Left colon (tissue), 2 donors: ENCODE results near the gene USH2A. TPM values are rescaled to one million over a fixed set of nuclear protein-coding genes. Genes with fewer than 3 reads are reported as not detected.

Experiments
- ATAC-seq: fragments of 200-7000 bp; cut with Tn5 transposase; one replicate; pipeline ENCODE4 v1.9.1; 2020; ENCODE audit warnings: mild to moderate bottlenecking, moderate library complexity
- DNase-seq, 2 donors: peaks; one replicate each; pipeline ENCODE4 v3.0.0-alpha.2; 2020
- intact Hi-C, 2 donors: fragments of 100-400 bp; cut with DNase I in 1 of 2; cut with micrococcal nuclease in 1 of 2; formaldehyde crosslinking; loops; one replicate each; pipeline versions ENCODE4 v1.11.2 to v1.14.0; 2022; cut with DNase I, micrococcal nuclease
- total RNA-seq, 2 donors: library from RNA; stranded (reverse); fragmentation: NEBNext Ultra II Directional; extraction: Animal tissue kit (Norgen Biotek cat#: 25700); gene quantifications; one replicate each; pipeline ENCODE4 v1.2.1, GENCODE V29; 2021
- donor health status: DM: no; HTN: no; CAD: no.
- donor health status: DM: yes; HTN: yes; CAD: no.

Gene USH2A
- total RNA-seq, 2 donors from 2014 or later = under 0.01 to 0.03 TPM

- intact Hi-C loops = no loop called here
- no peak for DNase-seq
- ATAC-seq = no peak
Measured at GRCh38 chr1:215868500-215868899, 554.7 kb downstream of the USH2A start.

DNA sequence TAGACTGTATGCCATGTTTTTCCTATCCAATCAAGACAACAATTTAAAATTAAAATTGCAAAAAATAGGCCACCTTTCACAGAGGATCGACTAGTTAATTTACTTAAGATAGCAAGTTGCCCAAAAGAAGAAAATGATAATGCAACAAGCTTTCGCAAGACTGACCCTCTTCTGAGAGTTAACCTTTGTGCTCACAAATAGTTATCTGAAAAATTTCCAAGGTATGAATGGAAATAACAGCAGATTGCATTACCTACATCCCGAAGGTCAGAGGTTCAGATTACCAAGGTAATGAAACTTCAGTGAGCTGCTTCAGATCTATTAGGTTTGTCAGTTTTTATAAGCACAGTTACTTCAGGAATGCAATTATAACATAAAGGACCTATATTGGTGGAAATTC is 558.2 kb downstream of the USH2A start:
- no peak for ATAC-seq
- DNase-seq = no peak
- intact Hi-C loops = no loop called here

GRCh38 chr1:215863796-215864195 is 559.5 kb downstream of the USH2A start:
- ATAC-seq (no peak), DNase-seq (no peak)
- intact Hi-C loops = no loop called here

DNA sequence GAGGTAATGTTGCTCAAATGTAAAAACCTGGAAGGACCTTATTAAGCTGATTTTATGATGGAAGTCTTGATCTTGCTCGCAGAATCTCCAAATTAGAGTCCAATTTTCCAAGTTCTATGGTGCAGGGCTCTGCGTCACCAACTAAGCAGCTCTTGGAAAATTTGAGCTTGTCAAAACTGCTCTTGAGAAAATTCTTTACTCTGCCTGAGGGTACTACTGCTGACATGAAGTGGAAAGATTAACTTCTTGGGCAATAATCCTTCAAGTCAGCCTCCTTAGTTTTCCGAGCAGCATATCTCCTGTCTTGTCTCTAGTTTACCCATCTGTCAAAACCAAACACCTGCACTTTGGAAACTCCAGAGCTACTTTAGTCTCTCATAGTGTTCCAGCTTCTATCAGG is 562.4 kb downstream of the USH2A start:
- no peak for ATAC-seq
- no peak for DNase-seq
- intact Hi-C loops = no loop called here

GRCh38 chr1:215857317-215857716 is 565.9 kb downstream of the USH2A start:
- intact Hi-C loops = no loop called here

GRCh38 chr1:215845234-215845891 is 577.9 kb downstream of the USH2A start:
- DNase-seq (no peak), ATAC-seq (no peak)
- intact Hi-C loops = no loop called here

More at GRCh38 chr1:215857317-215857716, 565.9 kb downstream of the USH2A start:
- ATAC-seq (no peak), DNase-seq (no peak)

DNA sequence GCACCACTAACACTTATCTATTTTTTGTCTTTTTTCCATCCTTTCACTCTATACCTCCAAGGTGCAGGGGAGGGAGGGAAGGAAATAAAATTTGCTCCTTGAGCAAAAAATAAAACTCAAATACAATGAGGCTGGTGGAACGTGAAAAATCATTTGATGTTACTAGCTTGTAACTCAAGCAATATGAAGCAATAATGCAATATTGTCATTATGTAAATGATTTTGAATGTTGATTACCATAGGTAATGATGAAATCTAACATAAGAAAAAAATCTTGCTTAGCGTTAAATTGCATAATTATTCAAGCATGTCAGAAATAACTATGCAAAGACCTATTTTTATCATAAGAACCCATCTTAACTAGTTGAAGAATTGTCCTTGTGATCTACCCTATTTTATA is 578.5 kb downstream of the USH2A start:
- DNase-seq = no peak
- intact Hi-C loops = no loop called here
- no peak for ATAC-seq

DNA sequence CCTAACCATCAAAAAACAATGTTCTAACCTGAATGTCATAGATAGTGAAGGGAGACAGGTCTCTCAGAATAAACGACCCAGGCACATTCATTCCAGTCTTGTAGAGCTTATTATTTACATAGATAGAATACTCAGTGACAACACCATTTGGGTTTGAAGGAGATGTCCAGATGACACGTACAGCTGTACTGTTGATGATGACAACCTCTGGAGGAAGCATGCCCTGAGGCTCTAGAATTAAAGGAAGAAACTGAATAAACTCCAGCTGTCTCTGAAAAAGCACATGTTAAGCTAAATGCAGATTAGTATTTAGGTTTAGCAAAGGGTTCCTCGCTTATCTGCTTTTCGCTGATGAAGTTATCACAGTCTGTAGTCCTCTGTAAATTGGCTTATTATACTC is 579.0 kb downstream of the USH2A start:
- ATAC-seq (no peak), DNase-seq (no peak)
- intact Hi-C loops = no loop called here

DNA sequence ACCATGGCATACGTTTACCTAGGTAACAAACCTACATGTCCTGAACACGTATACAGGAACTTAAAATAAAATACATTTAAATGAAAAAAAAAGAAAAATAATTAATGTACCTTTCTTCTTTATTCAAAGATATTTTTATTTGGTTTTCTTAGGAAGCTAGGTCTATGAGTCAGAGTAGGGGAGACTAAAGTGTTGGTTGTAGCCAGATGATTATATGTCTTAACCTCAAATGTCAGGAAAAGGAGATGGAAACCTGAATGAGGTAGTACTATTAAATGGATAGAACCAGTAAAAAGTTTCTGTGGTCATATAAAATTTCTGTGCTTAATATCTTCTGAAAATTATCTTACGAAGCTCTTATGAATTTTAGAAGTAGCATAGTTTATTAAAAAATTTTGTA is 580.3 kb downstream of the USH2A start:
- intact Hi-C loops = no loop called here
- DNase-seq = no peak
- ATAC-seq = no peak

DNA sequence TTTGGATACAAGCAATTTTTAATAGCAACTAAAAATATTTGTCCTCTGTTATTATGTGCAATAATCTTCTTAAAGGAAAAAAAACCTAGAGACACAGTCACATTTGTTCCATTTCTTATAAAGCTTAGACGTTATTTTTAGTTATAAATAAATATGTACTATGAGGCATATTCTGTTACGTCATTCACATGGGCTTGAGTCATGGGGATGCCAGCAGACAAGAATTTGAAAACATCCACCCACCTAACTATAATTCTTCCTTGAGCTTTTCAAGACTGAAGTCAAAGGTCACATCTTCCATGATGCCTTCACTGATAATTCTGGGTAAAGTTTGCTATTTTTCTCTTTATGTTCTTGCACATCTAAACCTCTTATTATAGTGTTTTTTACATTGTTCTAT is 587.3 kb downstream of the USH2A start:
- intact Hi-C loops = no loop called here
- ATAC-seq (no peak), DNase-seq (no peak)

- DNase-seq (no peak), ATAC-seq (no peak)
- intact Hi-C loops = no loop called here
Measured at GRCh38 chr1:215833941-215834729, 589.1 kb downstream of the USH2A start.

GRCh38 chr1:215830226-215830810 is 592.9 kb downstream of the USH2A start:
- intact Hi-C loops = no loop called here
- ATAC-seq = no peak
- DNase-seq = no peak

- ATAC-seq = no peak
- intact Hi-C loops = no loop called here
Measured at GRCh38 chr1:215825056-215825455, 598.2 kb downstream of the USH2A start.

GRCh38 chr1:215824245-215824644 is 599.0 kb downstream of the USH2A start:
- no peak for ATAC-seq
- intact Hi-C loops = no loop called here
- no peak for DNase-seq

More at GRCh38 chr1:215825056-215825455, 598.2 kb downstream of the USH2A start:
- no peak for DNase-seq

DNA sequence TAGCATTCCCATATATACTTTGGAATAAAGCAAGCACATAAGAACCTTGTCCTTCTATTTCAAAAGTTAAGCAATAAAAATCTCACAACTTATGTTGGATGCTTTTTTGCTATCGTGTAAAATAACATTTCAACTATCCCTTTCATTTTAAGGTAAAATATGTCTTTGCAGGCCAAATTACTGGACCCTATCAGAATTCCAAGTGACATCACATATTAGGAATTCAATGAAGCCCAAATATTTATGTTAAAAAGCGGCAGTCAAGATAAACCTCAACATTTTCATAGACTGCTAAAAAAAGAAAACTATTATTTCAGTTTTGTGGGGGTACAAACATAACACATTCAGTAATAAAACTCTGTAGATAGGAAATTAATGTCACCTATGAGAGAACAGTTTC is 604.1 kb downstream of the USH2A start:
- intact Hi-C loops = no loop called here
- DNase-seq (no peak), ATAC-seq (no peak)

- DNase-seq (no peak), ATAC-seq (no peak)
- intact Hi-C loops = no loop called here
Measured at GRCh38 chr1:215807911-215808436, 615.3 kb downstream of the USH2A start.

DNA sequence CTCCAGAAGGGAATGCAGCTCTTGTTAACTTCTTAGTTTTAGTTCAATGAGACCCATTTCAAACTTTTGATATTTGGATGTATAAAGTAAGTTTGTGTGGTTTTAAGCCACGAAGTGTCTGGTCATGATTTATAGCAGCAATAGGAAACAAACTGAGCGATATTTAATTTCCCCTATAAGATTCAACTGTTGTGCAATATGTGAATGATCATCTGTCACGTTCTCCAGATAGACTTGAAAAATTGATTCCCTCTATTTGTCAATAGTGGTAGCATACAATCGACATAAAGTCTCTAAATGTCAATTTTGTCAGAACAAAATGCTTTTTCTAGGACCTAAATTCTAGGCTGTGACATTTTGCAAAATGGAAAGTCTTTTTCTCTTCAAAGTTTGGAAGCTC is 616.0 kb downstream of the USH2A start:
- no peak for DNase-seq
- no peak for ATAC-seq
- intact Hi-C loops = no loop called here

DNA sequence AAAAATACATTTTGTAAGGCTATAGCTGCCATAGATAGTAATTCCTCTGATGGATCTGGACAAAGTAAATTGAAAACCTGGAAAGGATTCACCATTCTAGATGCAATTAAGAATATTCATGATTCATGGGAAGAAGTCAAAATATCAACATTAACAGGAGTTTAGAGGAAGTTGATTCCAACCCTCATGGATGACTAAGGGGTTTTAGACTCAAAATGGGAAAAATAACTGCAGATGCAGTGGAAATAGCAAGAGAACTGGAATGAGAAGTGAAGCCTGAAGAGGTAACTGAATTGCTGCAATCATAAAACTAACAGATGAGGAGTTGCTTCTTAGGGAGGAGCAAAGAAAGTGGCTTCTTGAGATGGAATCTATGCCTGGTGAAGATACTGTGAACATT is 625.4 kb downstream of the USH2A start:
- DNase-seq = no peak
- intact Hi-C loops = no loop called here
- ATAC-seq = no peak

DNA sequence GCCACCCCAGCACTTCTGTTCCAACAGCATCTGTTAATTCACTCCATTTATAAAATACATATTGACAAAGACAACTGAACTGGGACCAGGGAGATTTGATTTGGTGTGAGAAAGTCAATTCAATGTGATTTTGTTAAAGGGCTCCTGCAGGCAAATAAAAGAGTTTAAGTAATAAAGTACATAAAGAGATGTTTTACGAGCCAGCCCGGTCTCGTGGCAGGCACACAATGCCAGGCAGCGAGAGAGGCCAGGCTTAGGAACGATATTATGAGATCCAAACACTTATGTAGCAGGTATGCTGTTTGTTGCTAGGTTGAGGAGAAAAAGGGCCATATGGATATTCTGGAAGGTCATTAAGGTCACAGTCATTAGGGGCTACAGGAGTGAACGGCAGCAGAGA is 629.1 kb downstream of the USH2A start:
- no peak for ATAC-seq
- intact Hi-C loops = no loop called here

DNA sequence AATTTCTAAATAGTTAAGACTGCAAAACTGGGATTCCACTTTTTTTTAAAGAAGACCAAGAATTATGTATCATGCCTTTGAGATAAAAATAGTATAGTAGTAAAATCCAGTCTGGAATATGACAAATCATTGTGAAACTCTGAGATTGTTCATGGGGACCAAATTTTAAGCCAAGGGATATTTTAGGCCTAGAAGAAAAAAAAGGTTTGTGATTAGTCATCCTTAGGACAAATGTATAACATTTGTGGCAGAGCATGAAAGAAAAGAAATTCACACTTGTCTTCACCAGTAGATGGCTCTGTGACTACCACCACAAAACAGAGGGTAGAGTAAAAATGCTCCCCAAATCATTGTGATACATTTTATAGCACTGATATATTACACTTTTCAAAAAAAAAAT is 630.1 kb downstream of the USH2A start:
- intact Hi-C loops = no loop called here
- ATAC-seq (no peak), DNase-seq (no peak)

More for the DNA sequence above, 629.1 kb downstream of the USH2A start:
- DNase-seq = no peak
